GM12801 (cell line): Measurements from ENCODE around the gene GALR2.

Experiments used
- TF ChIP-seq, protein P1 (sequence below): IDR thresholded peaks from one replicate; pipeline ENCODE4 v1.5.1; 2011; ENCODE audit warnings: control low read depth; ENCODE audit not compliant: insufficient read length; ENCODE audit errors: extremely low read depth

GALR2 gene

DNA sequence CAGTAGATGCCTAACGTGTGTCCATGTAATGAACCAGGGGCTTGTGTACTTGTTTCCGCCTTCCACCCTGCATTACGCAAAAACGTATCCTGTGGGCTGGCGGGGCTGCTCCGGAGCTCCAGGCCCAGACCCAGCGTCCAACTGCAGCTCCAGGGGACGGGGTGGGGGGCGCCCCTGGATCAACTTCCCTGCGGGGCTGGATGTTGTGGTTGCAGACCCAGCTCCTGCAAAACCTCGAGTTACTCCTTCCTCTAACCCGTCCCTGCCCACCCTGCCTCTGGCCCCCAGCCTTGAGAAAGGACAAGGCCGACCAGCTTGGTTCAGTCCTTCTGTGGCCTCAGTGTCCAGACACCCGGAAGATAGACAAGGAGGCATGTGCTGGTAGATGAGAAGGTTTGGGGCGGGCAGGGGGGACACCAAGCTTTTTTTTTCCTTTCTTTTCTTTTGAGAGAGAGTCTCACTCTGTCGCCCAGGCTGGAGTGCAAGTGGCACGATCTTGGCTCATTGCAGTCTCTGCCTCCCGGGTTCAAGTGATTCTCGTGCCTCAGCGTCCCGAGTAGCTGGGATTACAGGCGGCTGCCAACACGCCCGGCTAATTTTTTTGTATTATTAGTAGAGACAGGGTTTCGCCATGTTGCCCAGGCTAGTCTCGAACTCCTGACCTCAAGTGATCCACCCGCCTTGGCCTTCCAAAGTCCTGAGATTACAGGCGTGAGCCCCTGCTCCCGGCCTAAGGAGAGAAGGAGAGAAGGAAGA is 29.7 kb downstream of the GALR2 start:
- TF ChIP-seq, protein P1, sequence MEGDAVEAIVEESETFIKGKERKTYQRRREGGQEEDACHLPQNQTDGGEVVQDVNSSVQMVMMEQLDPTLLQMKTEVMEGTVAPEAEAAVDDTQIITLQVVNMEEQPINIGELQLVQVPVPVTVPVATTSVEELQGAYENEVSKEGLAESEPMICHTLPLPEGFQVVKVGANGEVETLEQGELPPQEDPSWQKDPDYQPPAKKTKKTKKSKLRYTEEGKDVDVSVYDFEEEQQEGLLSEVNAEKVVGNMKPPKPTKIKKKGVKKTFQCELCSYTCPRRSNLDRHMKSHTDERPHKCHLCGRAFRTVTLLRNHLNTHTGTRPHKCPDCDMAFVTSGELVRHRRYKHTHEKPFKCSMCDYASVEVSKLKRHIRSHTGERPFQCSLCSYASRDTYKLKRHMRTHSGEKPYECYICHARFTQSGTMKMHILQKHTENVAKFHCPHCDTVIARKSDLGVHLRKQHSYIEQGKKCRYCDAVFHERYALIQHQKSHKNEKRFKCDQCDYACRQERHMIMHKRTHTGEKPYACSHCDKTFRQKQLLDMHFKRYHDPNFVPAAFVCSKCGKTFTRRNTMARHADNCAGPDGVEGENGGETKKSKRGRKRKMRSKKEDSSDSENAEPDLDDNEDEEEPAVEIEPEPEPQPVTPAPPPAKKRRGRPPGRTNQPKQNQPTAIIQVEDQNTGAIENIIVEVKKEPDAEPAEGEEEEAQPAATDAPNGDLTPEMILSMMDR = no peak

- TF ChIP-seq, protein P1 = no peak
These were observed 30.3 kb downstream of the GALR2 start for GRCh38 chr17:76104896-76105231.

DNA sequence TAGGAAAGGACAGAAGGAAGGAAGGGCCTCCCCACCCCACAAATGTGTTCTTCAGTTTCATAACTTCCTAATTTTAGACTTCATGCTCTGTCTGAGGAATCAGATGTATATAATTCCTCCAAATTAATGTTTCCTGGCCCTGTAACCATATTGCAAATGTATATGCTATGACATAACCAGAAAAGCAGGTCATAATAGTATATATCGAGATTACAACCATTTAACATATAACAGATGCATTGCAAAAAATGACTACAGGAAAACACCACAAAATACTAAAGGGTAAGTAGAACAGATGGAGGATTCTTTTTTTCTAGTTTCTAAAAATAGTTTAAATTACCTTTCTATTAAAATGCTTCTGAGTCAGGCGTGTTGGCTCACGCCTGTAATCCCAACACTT is 32.1 kb downstream of the GALR2 start:
- TF ChIP-seq, protein P1 = no peak

DNA sequence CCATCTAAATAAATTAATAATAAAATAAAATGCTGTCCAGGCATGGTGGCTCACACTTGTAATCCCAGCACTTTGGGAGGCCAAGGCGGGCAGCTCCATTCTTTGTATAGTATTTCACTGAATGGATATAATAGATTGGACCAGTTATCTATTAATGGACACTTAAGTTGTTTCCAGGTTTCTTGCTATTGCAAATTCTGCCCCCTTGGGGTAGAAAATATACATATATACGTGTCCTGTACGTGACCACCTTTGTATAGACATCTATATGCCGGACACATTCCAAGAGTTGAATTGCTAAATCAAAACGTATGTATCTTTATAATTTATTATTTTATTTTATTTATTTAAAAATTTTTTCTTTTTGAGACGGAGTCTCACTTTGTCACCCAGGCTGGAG is 32.9 kb downstream of the GALR2 start:
- TF ChIP-seq, protein P1 = no peak

DNA sequence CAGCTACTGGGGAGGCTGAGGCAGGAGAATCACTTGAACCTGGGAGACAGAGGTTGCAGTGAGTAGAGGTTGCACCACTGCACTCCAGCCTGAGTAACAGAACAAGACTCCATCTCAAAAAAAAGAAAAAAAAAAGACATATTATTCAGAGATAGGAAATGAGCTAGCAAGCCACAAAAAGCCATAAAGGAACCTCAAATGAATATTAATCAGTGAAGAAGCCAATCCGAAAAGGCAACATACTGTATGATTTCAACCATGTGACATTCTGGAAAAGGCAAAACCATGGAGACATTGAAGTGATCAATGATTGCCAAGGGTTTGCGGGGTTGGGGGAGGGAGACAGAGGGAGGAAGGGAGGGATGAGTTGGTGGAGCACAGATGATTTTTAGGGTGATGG is 37.4 kb downstream of the GALR2 start:
- TF ChIP-seq, protein P1 = no peak

GRCh38 chr17:76115138-76115754 is 40.7 kb downstream of the GALR2 start:
- TF ChIP-seq, protein P1 = no peak

GRCh38 chr17:76119409-76120371 is 45.1 kb downstream of the GALR2 start:
- TF ChIP-seq, protein P1 = no peak
